Measurements from ENCODE around the gene FBF1. TPM values are rescaled to one million over a fixed set of nuclear protein-coding genes. Genes with fewer than 3 reads are reported as not detected.
A peak's percentile ranks its signal among the peaks of the same experiment; 100 is the strongest.

FBF1 gene
- total and polyA plus RNA-seq, 9 of the 15 experiments (the other 6 are each of a cell fraction or from before 2014, with no cell fraction given) = 0.46 to 14.9 (median 7.5) TPM

DNA sequence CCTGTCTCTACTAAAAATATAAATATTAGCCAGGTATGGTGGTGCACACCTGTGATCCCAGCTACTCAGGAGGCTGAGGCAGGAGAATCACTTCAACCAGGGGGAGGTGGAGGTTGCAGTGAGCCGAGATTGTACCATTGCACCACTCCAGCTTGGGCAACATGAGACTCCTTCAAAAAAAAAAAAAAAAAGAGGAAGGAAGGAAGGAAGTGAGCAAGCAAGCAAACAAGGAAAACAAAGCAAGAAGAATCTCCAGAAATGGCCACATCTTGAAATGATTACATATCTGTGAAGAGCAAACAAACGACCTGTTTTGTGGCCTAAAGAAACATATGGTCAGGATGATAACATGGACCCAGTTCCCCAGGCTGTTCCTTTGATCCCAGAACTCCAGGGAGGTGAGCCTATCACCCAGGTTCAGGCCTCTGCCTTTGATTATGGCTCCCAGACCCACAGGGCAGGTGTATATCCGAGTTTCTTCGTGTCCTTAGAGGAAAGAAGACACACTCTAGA lies 29.2 kb upstream of the FBF1 start (continued):
- TF ChIP-seq, protein P1, sequence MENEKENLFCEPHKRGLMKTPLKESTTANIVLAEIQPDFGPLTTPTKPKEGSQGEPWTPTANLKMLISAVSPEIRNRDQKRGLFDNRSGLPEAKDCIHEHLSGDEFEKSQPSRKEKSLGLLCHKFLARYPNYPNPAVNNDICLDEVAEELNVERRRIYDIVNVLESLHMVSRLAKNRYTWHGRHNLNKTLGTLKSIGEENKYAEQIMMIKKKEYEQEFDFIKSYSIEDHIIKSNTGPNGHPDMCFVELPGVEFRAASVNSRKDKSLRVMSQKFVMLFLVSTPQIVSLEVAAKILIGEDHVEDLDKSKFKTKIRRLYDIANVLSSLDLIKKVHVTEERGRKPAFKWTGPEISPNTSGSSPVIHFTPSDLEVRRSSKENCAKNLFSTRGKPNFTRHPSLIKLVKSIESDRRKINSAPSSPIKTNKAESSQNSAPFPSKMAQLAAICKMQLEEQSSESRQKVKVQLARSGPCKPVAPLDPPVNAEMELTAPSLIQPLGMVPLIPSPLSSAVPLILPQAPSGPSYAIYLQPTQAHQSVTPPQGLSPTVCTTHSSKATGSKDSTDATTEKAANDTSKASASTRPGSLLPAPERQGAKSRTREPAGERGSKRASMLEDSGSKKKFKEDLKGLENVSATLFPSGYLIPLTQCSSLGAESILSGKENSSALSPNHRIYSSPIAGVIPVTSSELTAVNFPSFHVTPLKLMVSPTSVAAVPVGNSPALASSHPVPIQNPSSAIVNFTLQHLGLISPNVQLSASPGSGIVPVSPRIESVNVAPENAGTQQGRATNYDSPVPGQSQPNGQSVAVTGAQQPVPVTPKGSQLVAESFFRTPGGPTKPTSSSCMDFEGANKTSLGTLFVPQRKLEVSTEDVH (IDR thresholded peaks at IDR 0.05; ENCODE audit: low read depth, partially characterized antibody) = peak; percentile 67
- TF ChIP-seq MAFK (IDR thresholded peaks at IDR 0.05; ENCODE audit: low read length) (no peak), PHTF2 (CRISPR knock-in tag; IDR thresholded peaks at IDR 0.05) (no peak), ZNF253 (CRISPR knock-in tag; conservative IDR thresholded peaks at IDR 0.05) (no peak), AFF1 (IDR thresholded peaks at IDR 0.05; ENCODE audit: low read depth in 1 of 2, partially characterized antibody in 2 of 2) (peak in 1 of 2 experiments; percentile 88), KAT7 (CRISPR knock-in tag; IDR thresholded peaks at IDR 0.05; ENCODE audit: borderline replicate concordance) (peak; percentile 43; the same call in 1 of the 2 replicates), GATAD2A (IDR thresholded peaks at IDR 0.05) (no peak), EP400 (IDR thresholded peaks at IDR 0.05) (0 out of 2 replicates have a peak, but pooled peaks have one; percentile 24), NBN (IDR thresholded peaks at IDR 0.05; ENCODE audit: low read depth) (peak; percentile 89; the same call in 1 of the 2 replicates), NR2C1 (IDR thresholded peaks at IDR 0.05) (no peak), NR2C1 (tag; IDR thresholded peaks at IDR 0.05) (no peak), ARID2 (IDR thresholded peaks at IDR 0.05) (no peak), MEF2D (tag; conservative IDR thresholded peaks at IDR 0.05; ENCODE audit: low read depth) (peak; percentile 80; the same call in 1 of the 2 replicates), BHLHE40 (IDR thresholded peaks at IDR 0.05; ENCODE audit: low read length) (no peak; the same call in 1 of the 2 replicates), NFRKB (IDR thresholded peaks at IDR 0.05; ENCODE audit: low read depth) (no peak), GTF2E2 (tag; IDR thresholded peaks at IDR 0.05) (peak; percentile 74; the same call in 1 of the 2 replicates), FOSL1 (tag; conservative IDR thresholded peaks at IDR 0.05) (peak; percentile 87), HDAC1 (IDR thresholded peaks at IDR 0.05) (peak; percentile 13 to 100; a peak in 2 of 4 replicates), ZBTB17 (CRISPR knock-in tag; IDR thresholded peaks at IDR 0.05) (0 out of 2 replicates have a peak, but pooled peaks have one; percentile 26), BCOR (IDR thresholded peaks at IDR 0.05) (peak; percentile 74), ETV6 (IDR thresholded peaks at IDR 0.05; ENCODE audit: borderline replicate concordance in 1 of 2, low read depth in 2 of 2, low read length in 1 of 2) (peak; percentile 94 to 98), ETV6 (CRISPR knock-in tag; IDR thresholded peaks at IDR 0.05; ENCODE audit: borderline replicate concordance) (no peak), KLF16 (IDR thresholded peaks at IDR 0.05) (peak; percentile 88), TCFL5 (CRISPR knock-in tag; conservative IDR thresholded peaks at IDR 0.05) (no peak)
